ENCODE measurements around the gene ENTPD1. TPM values are rescaled to one million over a fixed set of nuclear protein-coding genes. Genes with fewer than 3 reads are reported as not detected.
"Not testable (repeated sequence)": the region's sequence is repeated elsewhere in the genome, so short reads cannot be mapped to it uniquely, and the experiment has no call there.

Gene ENTPD1
- total RNA-seq, 6 donors from 2014 or later = 18.0 to 45.4 (median 22.3) TPM

- TF ChIP-seq EP300 (IDR thresholded peaks at IDR 0.05) (no peak), POLR2A (IDR thresholded peaks at IDR 0.05) (no peak), CTCF (IDR thresholded peaks at IDR 0.05) (no peak), POLR2AphosphoS5 (IDR thresholded peaks at IDR 0.05) (no peak)
- no peak overlapping the region for H3K4me3 ChIP-seq
- peak in 1 of 2 donors; percentile 45 for ATAC-seq (ENCODE audit: low FRiP score in 2 of 2)
- no peaks in the 10 kb centered on the region for H3K27me3 ChIP-seq
- peaks cover 3 to 11% (median 6%) of the 10 kb centered on the region in 4 donors for H3K9me3 ChIP-seq
- DNase-seq = no peak
- H3K27ac ChIP-seq = peak overlapping the region; percentile 8 to 46 (median 25)
- no peaks in the 10 kb centered on the region for H3K36me3 ChIP-seq
- WGBS, 2 donors = 80 to 95% methylated on average over 1 of the region's 1 CpG
- H3K4me1 ChIP-seq = peaks cover 0 to 10% (median 3%) of the 10 kb centered on the region in 4 donors
These were observed 25.7 kb upstream of the ENTPD1 start for GRCh38 chr10:95730233-95730632.

GRCh38 chr10:95732907-95733306, 23.1 kb upstream of the ENTPD1 start:
- H3K9me3 ChIP-seq = peaks cover 3 to 11% (median 6%) of the 10 kb centered on the region in 4 donors
- 82 to 93% methylated on average over 6 of the region's 6 CpGs for WGBS, 2 donors
- not testable (repeated sequence) for H3K27ac ChIP-seq; ATAC-seq (ENCODE audit: low FRiP score in 2 of 2); H3K4me3 ChIP-seq; H3K27me3 ChIP-seq; DNase-seq; H3K36me3 ChIP-seq; H3K4me1 ChIP-seq

- ATAC-seq (ENCODE audit: low FRiP score in 2 of 2) = no peak
- Histone ChIP-seq H3K36me3 (no peaks in the 10 kb centered on the region), H3K27me3 (no peaks in the 10 kb centered on the region), H3K27ac (no peak overlapping the region), H3K4me3 (no peak overlapping the region), H3K4me1 (peaks cover 14 to 27% (median 19%) of the 10 kb centered on the region in 4 donors), H3K9me3 (no peaks in the 10 kb centered on the region)
- no peak for DNase-seq
- WGBS, 2 donors = 78 to 88% methylated on average over 3 of the region's 3 CpGs
- TF ChIP-seq EP300 (IDR thresholded peaks at IDR 0.05) (no peak), POLR2A (IDR thresholded peaks at IDR 0.05) (no peak), CTCF (IDR thresholded peaks at IDR 0.05) (no peak), POLR2AphosphoS5 (IDR thresholded peaks at IDR 0.05) (no peak)
These were observed 16.9 kb upstream of the ENTPD1 start for GRCh38 chr10:95739056-95739455.

- Histone ChIP-seq H3K27ac (peak overlapping the region; percentile 33 to 74 (median 70)), H3K9me3 (no peaks in the 10 kb centered on the region), H3K36me3 (no peaks in the 10 kb centered on the region), H3K4me3 (no peak overlapping the region), H3K27me3 (no peaks in the 10 kb centered on the region), H3K4me1 (peaks cover 14 to 27% (median 19%) of the 10 kb centered on the region in 4 donors)
- ATAC-seq (ENCODE audit: low FRiP score in 2 of 2) = peak; percentile 70 to 77
- TF ChIP-seq CTCF (IDR thresholded peaks at IDR 0.05) = peak in 3 of 6 experiments; percentile 21 to 22 (median 22)
- TF ChIP-seq POLR2A (IDR thresholded peaks at IDR 0.05) = no peak
- peak; percentile 38 to 70 for TF ChIP-seq POLR2AphosphoS5 (IDR thresholded peaks at IDR 0.05)
- TF ChIP-seq EP300 (IDR thresholded peaks at IDR 0.05) = peak in 1 of 4 donors; percentile 43
- peak in 1 of 2 donors; percentile 40 for DNase-seq
- WGBS, 2 donors = 18 to 19% methylated on average over 6 of the region's 6 CpGs
These were observed 14.0 kb upstream of the ENTPD1 start for GRCh38 chr10:95741807-95742467.

GRCh38 chr10:95742485-95742884, 13.5 kb upstream of the ENTPD1 start:
- 18 to 31% methylated on average over 3 of the region's 3 CpGs for WGBS, 2 donors
- no peak for TF ChIP-seq CTCF (IDR thresholded peaks at IDR 0.05)
- Histone ChIP-seq H3K27ac (peak overlapping the region in 3 of 4 donors; percentile 65 to 74 (median 74)), H3K4me1 (peaks cover 14 to 27% (median 19%) of the 10 kb centered on the region in 4 donors), H3K27me3 (no peaks in the 10 kb centered on the region), H3K4me3 (no peak overlapping the region), H3K36me3 (no peaks in the 10 kb centered on the region), H3K9me3 (no peaks in the 10 kb centered on the region)
- no peak for ATAC-seq (ENCODE audit: low FRiP score in 2 of 2)
- peak in 1 of 2 donors; percentile 50 for DNase-seq

All from upper lobe of left lung (tissue), 6 donors.